Measurements from ENCODE around the gene SPATA9.

DNA sequence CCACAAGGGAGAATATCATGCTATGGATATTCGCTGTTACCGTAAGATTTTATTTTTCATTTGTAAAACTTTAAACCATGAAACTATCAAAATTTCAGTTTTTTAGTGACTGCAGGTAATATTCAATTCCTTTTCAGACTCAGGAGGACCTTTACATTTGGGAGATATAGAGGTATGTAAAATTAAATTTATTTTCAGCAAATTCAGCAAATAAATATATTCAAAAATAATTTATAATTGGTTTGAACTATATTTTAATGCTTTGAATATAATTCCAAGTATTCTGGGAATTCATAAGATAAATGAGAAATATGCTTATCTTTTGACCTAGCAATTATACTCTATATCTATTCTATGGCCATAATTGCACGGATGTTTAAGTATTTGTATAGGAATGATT is 28.6 kb downstream of the SPATA9 start:
- no peak for TF ChIP-seq EZH2 (IDR thresholded peaks at IDR 0.05)
- TF ChIP-seq POLR2AphosphoS5 (IDR thresholded peaks at IDR 0.05; ENCODE audit: borderline replicate concordance, low read depth, low read length), result no peak

Data from SK-N-MC (cell line).